T follicular helper cell (primary cell): ENCODE measurements around the gene LRTM1.

Source experiments
- DNase-seq: peaks from one replicate; pipeline ENCODE4 v3.0.0-alpha.2; 2020; ENCODE audit warnings: low read depth

The LRTM1 gene

DNA sequence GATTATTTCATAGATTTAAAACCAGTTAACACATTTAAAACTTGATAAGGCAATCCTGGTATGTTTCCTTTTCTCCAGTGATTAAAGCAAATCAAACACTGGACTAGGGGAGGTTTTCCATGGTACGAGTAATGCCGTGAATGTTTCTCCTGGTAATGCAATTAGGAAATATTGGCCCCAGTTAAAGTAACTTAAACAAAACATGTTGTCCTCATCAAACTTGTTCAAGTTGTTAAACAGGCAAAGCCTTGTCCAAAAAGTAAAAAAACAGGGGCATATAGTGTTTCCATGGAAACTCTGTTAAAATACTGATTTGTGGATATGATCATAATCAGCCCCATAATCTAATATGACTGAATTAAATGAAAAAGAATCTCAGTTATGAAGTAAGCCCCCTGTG, 13.1 kb upstream of the LRTM1 start:
- no peak for DNase-seq

DNA sequence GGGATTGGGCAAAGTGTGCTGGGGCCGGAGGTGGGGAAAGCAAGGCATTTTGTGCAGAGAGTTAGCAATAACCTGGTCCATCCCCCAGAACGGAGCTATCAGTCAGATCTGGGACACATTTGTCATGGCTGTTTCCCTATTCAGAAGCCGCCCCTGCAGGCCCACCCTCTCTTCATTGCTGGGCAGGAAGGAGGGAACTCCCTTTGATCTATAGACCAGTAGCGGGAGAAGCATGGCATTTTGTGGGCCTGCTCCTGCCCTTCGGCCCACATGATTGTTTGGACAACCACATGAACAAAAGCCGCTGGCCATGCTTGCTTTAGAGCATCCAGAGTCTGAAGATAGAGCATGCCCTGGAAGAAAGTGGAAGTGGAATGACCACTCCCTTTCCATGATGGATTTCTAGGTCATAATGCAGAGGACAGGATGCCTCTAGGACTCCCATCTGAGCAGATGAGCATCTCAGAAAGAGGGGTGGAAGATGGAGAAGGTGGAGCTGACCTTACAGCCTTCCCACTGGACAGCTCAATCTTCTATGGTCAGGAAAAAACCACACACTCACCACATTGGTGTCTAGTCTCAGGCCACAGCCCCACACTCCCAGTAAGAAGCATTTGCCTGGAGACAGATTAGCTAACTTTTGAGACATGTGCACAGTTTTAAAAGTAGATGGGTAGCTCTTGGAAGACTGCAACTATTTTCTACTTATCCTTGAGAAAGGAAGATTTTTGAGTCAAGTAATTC, 11.9 kb upstream of the LRTM1 start:
- no peak for DNase-seq

DNA sequence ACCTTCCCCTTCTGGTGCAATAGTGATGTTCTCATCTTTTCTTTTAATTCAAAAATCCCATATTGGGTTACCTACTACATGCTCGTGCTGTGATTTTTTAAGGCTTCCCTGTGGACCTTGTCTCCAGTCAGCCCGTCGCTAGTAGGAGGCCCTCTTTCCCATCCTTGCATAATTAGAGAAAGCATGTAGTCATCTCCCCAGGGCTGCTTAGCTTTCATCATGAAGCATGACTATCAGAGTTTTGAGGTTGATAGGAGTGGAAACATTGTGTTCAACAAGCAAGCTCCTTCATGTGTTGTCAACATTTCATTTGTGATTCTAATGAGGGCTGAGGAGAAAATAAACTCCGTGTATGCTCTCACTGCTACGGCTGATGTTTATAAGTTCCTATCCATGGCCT, 8.7 kb upstream of the LRTM1 start:
- no peak for DNase-seq

DNA sequence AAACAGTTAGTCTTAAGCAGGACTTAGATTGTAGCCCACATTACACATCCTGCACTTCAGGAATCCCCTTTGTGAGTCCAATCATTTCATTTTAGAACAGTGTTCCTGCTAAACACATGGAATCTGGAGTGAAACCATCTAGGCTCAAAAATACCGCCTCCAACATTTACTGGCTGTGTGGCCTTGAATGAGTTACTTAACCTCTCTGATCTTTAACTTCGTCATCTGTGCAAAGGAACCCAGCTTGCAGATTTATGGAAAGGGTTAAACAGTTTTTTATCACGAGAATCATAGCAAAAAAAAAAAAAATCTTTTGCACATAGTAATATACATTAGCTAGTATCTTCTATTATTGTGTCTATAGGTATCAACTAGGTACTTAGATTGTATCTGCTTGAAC, 8.0 kb upstream of the LRTM1 start:
- no peak for DNase-seq

DNA sequence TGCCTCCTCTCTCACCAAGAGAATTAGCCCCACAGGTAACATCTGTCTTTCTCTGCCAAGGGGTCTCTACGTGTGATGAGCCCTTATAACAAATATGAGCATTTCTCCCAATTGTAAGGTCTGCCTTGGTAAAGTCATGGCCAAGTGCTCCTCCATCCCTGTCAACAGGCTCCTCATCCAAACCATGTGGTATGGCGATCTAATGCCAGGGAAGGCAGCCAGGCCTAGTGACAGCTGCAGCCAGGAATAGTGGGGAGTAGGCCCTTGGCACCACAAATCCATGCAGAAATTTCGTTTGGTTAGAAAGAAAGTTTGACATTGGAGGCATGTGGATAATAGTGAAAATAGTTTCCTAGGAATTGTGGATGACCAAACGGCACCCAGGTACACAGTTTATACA, 4.7 kb upstream of the LRTM1 start:
- DNase-seq, result no peak

DNA sequence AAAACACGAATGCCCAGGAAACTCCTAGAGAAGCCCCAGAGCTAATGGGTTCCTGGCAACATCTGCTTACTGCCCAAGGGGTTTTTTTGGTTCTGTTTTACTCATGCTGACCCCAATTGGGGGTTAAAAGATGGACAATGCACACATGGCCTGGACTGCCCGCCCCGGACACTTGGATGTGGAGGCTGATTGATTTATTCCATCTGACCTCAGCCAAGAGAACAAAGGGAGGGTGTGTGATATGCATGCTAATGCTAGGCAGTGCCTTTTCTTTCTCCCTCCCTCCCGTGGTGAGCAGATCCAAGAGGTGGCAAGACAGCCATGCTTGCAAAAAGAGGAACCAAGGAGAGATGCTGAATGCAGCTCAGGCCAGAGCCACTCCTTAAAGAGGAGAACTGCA, 3.3 kb upstream of the LRTM1 start:
- DNase-seq, result no peak

DNA sequence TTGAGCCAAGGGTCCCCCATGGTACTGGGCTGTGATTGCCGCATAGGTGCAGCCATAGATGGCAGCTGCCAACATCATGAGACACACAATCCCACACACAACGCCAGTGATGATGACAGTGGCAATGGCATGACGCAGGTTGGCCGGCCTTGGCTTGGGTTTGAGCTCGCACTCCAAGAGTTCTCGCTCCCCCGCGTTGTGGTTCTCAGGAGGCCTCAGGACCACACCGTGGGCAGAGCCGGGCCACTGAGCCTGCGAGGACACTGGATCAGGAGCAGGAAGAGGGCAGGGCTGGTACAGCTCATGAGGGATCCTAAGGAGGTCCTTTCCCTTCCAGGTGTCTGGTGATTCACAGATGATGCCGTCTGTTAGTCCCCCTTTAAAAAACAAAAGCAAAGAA, 9.3 kb downstream of the LRTM1 start:
- no peak for DNase-seq

DNA sequence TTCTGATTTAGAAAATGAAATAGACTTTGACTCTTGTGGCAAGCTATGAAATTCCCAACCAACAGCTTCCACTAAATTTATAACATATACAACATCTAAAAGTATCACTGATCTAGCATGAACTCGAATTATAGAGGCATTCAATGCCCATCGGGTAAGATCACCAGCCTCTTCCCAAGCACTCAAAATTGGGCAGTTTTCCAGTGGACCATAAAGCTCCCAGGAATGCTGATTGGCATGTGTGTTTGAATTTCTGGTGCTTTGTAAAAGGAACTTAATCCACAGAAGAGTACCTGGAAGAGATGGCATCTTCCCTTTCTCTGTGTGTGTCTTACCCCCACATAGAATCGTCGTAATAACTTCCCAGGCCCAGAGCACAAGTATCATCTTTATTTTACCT, 10.0 kb downstream of the LRTM1 start:
- no peak for DNase-seq

DNA sequence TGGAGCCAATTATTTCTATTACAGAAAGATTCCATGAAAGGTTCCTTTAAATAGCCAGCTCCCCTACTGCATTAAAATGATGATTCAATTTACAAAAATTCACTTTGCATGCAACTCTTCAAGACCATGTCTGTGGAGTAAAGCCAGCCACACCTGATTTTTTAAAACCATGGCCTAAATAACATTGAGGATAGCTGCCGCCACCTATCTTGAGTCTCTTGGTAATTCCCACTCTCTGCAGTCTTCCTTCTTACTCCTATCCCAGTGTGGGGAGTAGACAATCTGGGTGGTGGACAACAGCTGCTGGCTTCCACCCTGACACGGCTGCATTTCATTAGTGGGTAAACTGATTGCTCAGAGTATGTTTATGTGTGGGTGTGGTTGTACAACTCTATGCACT, 10.7 kb downstream of the LRTM1 start:
- no peak for DNase-seq

DNA sequence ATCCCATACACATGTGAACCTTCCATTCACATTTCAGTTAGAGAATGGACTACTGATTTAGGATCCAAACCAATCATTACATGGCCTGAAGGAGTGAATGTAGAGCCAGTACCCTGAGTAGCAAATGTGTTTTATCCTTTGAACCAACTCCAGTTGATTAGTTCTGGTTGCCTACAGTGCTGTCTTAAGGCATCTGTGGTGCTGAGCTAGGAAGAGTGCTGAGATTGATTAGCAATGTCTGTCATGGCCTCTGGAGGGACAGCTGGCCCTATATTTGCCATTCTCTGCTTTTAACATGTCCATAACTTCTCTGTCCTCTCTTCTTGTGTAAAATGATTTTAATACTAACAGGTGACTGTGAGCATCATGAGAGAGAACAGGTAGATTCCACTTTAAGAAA, 11.1 kb downstream of the LRTM1 start:
- DNase-seq, result no peak

DNA sequence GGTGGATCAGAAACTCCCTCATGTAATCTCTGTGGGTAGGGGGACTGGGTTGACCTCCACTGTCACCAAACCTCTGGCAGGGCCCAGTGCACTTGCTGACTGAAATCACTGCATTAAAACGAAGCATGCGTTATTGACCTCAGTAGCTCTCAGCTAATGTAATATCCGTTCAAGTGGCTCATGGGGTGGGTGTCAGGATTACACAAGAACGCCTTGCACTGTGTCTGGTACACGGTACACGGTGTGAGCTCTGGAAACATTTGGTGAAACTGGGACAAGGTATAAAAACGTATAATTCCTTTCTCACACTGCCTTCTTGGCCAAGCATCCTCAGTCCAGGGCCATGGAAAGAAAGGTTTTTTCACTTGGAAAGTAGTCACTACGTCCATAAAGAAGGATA, 11.9 kb downstream of the LRTM1 start:
- no peak for DNase-seq

DNA sequence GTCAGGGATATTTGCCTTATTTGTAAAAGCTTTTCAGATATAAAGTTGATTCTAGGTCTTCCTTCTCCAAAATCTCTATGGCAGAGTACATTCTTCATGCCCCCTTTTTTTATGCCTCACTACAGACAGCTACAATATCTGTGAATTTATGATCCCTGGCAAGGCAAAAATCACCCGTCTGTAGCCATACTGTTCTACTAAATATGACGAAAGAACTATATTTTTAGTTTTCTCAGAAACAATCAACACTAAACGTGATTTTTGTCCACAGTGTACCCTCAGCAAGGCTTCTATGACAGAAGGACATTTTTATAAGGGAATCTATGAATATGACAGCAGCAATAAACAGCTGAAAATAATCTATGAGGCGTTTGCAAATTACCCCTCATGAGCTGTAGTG, 12.7 kb downstream of the LRTM1 start:
- DNase-seq, result no peak

DNA sequence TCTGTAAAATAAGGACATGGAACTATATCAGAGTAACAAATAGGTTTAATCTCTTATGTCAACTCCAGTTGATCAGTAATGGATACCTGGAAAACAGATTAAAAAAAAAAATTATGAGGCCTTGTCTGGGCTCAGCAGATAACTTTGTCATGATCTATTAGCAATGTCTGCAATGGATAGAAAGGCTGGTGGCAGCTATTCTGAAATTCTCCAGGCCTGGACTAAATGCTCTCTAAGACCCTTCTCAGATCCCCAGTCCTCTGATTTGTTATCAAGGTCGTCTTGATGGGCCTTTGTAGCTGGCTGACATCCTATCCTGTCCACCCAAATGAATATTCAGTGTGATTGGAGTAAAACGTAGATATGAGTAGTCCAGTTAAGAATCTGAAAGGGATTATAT, 13.7 kb downstream of the LRTM1 start:
- no peak for DNase-seq

DNA sequence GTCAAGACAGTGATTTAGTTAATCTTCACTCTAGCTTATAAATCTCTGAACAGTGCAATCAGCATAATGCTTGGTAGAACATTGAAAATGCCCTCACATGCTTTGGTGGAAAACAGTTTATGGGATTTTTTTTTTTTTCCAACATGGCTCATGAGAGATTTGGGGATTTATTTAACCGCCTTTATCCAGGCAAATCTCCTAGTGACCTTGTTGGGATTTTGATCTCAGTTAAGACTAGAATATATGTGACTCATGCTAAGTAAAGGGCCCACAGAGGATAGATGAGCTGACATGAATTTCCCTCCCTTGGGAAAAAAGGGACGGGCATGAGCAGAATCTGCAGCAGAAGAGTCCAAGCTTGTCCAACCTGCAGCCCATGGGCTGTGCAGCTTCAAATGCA, 18.7 kb downstream of the LRTM1 start:
- DNase-seq, result no peak

DNA sequence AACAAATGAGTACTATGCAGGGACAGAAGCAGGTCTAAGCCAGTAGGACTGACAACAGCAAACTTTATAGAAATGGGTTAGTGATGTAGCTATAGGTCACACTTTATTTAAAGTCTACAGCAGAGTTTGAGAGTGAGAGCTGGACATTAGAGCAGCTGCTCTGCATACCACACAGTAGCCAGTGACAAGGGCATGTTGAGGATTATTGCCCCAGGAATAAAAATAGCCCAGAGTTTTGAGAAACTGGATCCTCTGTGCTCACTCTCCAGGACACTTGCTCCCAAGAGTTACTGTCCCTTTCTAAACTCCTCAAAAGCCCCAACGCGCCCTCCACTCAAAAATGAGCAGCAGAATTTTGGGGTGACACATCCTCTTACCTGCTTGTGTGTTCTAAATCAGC, 21.1 kb downstream of the LRTM1 start:
- no peak for DNase-seq

DNA sequence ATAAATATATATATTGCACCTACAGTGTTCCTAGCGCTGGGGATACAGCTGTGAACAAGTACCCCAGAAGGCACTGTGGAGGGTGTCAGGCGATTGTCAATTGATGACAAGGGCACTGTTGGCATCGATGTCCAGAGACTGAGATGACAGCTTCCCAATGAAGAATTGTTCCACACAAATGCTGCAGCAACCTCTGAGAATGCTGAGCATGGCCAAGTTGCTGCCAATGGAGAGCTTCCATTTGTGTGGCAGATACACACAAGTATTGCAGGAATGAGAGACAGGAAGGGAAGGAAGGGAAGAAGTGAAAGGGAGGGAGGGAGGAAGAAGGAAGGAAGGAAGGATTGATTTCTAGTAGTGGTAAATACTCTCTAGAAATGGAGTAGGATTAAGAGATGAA, 21.9 kb downstream of the LRTM1 start:
- DNase-seq, result no peak

DNA sequence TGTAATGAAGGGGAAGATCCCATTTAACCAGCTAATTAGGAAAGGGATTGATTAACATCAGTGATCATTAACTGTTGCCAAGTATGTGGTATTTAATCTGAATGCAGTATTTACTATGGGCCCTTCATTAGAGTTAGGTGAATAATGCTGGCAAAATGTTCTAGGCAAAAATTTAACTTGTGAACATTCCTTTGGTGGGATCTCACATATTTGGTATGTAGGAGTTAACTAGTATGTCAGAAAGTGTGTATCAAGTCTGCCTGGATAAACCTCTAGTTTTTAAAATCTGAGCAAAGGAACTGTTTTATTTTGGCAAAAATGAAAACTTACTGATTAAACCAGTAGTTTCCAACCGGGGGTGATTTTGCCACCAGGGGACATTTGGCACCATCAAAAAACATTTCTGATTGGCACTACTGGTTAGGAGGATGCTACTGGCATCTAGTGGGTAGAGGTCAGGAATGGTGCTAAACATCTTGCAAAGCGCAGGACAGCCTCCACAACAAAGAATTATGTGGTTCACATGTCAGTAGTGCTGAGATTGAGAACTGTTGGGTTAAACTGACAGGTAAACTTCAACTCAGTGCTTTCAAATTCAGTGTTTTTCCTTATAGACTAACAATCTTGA, 22.5 kb downstream of the LRTM1 start:
- no peak for DNase-seq

DNA sequence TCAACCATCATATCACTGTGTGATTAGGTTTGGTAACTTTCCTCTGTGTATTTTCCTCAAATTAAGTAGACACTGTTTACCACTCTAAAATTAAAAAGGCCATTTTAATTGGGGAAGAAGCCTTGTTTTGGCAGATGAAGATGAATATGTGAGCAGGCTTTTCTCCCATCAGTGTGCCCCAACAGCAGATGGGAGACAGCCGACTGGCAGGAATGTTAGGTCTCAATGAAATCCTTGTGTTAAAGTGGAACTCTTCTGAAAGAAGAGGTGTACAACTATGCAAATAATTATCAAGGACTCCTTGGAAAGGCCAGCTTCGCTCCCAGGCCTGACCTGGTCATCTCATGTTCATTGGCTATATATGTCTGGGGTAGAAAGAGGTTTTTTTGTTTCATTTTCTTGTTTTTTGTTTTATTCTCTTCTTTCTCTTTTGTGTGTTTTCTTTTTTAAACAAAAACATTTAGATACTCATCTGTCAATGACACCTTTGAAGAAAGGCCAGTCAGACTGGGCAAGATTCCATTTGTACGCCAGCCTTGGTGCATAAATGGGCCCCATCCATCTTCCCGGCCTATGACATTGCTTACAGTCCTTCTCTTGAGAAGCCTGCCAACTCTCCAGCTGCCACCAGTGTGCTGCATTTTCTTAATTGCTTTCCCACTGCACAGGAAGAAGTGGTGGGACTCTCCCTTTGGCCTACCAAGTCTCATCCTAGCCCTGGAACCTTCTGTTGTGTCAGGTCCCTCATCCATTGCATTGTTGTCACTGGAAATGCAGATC, 25.8 kb downstream of the LRTM1 start:
- no peak for DNase-seq

DNA sequence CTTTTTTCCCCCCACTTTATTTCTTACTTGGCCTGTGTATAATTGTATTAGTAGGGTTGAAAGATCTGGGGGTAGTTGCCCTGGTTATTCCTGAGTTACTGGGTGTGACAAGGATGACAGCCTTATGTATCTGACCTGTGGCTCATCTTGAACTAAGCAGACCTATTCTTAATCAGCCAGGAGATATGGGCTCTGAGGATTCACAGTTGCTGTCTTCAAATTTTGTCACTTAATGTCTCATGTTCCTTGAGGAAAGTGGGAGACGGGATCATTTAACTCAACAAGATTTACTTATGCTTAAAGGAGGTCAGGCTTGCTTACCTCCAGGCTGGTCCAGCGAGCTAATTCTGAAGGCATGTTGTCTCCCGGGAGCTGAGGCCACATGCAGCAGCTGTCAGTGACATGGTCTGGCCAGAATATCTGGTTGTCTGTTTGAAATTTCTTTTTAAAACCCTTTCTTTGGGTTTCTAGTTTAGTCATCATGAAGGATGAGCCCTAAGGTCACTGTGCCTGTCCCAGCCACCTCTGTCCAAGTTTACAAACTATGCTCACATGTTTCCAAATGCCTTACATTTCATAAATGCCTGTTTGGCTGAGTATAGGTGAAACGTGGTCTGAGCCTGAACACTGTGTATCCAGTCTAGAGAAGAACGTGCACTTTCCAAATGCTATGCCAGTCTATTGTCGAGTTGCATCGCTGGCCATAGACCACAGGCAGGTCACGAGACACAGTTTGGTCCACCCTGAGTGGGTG, 26.8 kb downstream of the LRTM1 start:
- no peak for DNase-seq

DNA sequence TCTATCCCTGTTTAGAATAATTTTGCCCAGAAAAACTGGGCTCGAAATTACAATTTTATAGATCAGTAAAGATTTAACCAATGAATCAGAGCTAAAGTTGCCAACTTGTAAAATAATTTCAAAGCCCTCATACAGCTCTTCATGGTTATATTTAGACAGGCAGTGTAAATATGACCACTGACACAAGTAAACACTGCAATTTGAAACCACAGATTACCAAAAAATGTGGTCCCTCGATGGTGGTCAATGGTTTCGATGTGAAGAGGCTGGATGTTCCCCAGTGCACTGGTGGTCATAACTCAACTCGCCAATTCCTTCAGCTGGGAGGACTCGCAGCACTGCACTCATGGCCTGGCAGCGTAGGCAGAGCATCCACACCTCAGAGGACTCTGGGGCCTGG, 28.6 kb downstream of the LRTM1 start:
- no peak for DNase-seq

DNA sequence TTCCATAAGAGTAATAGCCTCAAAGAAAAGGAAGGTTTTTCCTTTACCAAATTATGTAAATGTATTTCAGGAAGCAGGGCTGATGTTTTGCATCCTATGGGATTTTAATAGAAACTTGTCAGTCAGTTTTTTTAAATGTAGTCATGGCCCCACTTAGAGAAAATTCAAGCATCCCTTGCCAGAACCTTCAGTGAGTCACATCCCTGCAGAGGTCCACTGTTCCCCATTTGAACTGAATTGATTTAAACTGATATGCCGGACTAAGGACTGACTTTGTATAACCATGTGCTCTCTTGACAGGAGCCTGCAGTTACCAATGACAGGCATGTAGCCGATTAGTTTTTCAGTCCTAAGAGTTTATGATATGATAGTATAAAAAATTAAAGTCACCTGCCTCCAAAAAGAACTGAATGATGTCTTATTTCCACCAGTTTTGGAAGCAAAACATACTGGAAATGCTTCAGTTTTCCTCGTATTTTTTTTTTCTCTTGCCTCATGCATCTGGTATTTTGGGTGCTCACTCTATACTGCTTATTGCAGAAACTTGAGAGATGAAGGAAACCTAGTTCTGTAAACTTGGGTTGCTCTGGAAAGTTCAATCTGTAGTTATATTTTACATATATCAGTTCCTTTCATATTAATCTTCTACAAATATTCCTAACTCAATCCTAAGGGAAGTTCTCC, 30.7 kb downstream of the LRTM1 start:
- DNase-seq, result no peak

DNA sequence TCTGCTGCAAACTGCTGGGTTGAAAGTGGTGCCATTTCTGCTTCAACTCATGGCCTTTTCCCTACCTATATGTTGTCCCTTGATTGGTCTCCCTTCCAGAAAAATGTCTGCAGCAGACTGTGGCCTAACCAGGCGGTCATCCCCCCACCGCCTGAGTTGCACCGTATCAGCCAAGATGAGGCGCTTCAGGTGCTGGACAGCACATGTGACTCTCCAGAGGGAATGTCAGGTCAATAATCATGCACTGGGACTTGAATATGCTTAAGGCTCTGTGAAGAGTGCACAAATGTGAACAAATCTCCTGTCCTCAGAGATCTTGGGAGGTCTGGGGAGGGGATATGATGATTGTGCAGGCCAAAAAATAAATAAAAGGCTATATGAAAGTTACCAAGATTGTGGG, 32.2 kb downstream of the LRTM1 start:
- DNase-seq, result no peak
